ENCODE results near the gene TREH. TPM values are rescaled to one million over a fixed set of nuclear protein-coding genes. Genes with fewer than 3 reads are reported as not detected.

TREH gene
- total RNA-seq, 4 donors from 2014 or later, result not detected

DNA sequence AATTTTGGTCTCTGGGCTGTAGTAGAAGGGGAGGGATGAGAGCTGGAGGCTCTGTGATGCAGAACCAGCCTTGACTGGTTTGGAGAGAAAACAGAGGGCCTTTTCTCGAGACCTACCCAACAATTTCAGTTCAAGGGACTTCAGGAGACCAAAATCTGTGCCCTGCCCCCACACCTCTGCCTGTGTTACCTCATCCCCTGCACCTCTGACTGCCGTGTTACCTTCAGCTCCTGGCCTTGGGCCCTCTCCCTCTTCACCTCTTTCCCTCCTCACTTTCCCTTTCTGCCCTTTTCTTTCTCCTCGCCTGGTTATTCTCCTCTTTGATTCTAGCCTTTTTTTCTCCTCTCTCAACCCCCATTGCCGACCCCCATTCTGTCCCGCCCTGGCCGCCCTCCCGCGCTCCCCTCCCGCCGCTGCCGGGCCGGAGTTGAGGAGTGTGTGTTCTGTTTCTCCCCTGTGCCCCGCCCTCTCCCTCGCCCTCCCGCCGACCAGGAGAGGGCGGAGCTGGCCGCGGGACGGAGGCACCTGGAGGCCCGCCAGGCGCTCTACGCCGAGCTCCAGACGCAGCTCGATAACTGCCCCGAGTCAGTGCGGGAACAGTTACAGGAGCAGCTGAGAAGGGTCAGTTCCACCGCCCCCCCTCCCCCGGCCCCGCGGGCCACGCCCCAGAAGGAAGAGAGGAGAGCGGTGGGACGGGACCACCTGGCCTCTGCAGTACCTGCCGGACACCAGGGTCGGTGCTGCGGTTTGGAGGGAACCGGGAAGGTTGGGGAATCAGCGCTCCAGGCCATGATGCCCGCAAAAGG lies 44.8 kb downstream of the TREH start:
- intact Hi-C loops (cut with DNase I; ENCODE audit: low total_unique reads), result no loop called here
- peak overlapping the region; percentile 79 to 82 for H3K27ac ChIP-seq
- no peaks in the 10 kb centered on the region for H3K36me3 ChIP-seq
- no peaks in the 10 kb centered on the region for H3K27me3 ChIP-seq
- H3K4me3 ChIP-seq, result peak overlapping the region; percentile 4 to 18
- no peaks in the 10 kb centered on the region for H3K9me3 ChIP-seq
- peak; percentile 82 to 87 for DNase-seq
- TF ChIP-seq, protein P1, sequence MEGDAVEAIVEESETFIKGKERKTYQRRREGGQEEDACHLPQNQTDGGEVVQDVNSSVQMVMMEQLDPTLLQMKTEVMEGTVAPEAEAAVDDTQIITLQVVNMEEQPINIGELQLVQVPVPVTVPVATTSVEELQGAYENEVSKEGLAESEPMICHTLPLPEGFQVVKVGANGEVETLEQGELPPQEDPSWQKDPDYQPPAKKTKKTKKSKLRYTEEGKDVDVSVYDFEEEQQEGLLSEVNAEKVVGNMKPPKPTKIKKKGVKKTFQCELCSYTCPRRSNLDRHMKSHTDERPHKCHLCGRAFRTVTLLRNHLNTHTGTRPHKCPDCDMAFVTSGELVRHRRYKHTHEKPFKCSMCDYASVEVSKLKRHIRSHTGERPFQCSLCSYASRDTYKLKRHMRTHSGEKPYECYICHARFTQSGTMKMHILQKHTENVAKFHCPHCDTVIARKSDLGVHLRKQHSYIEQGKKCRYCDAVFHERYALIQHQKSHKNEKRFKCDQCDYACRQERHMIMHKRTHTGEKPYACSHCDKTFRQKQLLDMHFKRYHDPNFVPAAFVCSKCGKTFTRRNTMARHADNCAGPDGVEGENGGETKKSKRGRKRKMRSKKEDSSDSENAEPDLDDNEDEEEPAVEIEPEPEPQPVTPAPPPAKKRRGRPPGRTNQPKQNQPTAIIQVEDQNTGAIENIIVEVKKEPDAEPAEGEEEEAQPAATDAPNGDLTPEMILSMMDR (IDR thresholded peaks at IDR 0.05), result peak; percentile 17 to 38 (median 29)
- TF ChIP-seq POLR2A (IDR thresholded peaks at IDR 0.05), result peak in 1 of 2 donors; percentile 33
- H3K4me1 ChIP-seq, result peaks cover 0 to 4% of the 10 kb centered on the region in 2 donors

DNA sequence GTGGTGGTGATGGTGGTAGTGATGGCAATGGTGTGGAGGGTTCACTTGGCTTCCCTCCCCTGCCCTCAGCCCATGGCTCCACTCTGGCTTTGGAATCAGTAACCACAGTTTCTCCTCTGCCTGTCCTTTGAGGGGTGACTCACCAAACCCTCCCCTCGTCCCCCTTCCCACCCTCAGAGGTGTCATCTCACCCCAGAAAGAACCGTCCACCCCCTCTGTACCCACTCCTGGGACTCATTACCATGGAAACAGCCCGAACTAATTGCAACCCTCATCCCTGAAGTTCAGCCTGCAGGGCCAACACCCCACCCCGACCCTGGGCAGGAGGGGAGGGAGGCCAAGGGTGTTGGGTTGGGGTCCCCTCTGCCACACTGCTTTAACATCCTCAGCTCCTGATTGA lies 45.5 kb downstream of the TREH start:
- Histone ChIP-seq H3K4me3 (no peak overlapping the region), H3K27ac (peak overlapping the region; percentile 79 to 82), H3K4me1 (peaks cover 0 to 4% of the 10 kb centered on the region in 2 donors), H3K36me3 (no peaks in the 10 kb centered on the region), H3K9me3 (no peaks in the 10 kb centered on the region), H3K27me3 (no peaks in the 10 kb centered on the region)
- DNase-seq, result no peak
- TF ChIP-seq, protein P1 (IDR thresholded peaks at IDR 0.05), result no peak
- no peak for TF ChIP-seq POLR2A (IDR thresholded peaks at IDR 0.05)
- intact Hi-C loops (cut with DNase I; ENCODE audit: low total_unique reads), result no loop called here

DNA sequence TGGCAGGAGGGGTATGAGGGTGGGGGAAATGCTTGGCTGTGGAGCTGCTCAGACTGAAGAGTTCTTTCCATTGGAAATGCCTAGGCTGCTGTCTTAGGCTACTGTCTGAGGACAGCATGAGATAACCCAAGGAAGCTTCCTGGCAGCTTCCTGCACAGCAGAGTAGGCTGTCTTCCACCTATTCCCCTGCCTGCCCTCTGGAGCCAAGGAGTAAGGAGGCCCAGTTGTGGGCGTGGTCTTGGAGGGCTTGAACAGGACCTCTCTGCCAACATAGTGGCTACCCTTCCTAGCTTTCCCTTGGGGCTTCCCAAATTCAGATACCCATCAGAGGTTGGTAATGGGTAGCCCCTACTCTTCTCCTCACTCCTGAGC lies 46.1 kb downstream of the TREH start:
- no peaks in the 10 kb centered on the region for H3K36me3 ChIP-seq
- intact Hi-C loops (cut with DNase I; ENCODE audit: low total_unique reads), result no loop called here
- H3K9me3 ChIP-seq, result no peaks in the 10 kb centered on the region
- H3K4me3 ChIP-seq, result no peak overlapping the region
- H3K27ac ChIP-seq, result peak overlapping the region in 1 of 2 donors; percentile 79
- no peaks in the 10 kb centered on the region for H3K27me3 ChIP-seq
- DNase-seq, result no peak
- H3K4me1 ChIP-seq, result peaks cover 0 to 4% of the 10 kb centered on the region in 2 donors
- TF ChIP-seq, protein P1 (IDR thresholded peaks at IDR 0.05), result no peak
- no peak for TF ChIP-seq POLR2A (IDR thresholded peaks at IDR 0.05)

DNA sequence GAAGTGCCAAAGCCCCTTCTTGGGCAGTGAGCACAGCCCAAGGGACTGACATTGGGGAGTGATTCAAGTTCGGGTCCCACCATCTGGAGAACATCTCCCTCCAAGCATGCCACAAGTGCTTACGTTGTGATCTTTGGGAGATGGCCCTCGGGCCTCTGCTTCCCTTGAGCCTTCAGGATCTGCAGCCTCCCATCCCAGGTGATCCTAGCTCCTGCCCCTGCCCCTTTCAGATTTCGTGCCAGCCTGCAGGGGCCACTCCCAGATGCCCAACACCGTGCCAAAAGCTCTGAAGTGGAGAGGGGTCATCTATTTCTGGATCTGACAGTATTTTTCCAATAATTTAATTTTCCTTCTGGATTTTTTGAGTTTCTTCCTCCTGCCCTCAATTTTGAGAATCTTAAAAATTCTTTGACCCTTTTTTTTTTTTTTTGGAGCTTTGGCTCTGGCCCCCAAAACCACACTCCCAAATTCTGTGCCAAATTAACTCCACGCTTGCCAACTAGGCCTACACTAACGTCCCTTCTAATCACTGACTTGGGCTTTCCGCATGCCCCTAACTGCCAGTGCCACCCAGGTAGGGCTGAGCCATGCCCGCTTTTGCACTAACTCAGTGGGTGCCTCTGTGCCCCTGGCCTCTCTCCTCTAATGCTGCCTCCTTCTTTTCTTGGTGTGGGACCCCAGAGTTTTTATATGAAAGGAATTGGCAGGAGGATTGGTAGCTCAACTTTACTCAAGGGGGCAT lies 46.7 kb downstream of the TREH start:
- no peaks in the 10 kb centered on the region for H3K27me3 ChIP-seq
- H3K9me3 ChIP-seq, result no peaks in the 10 kb centered on the region
- TF ChIP-seq, protein P1 (IDR thresholded peaks at IDR 0.05), result no peak
- TF ChIP-seq POLR2A (IDR thresholded peaks at IDR 0.05), result no peak
- peak overlapping the region in 1 of 2 donors; percentile 79 for H3K27ac ChIP-seq
- H3K4me1 ChIP-seq, result peaks cover 0 to 4% of the 10 kb centered on the region in 2 donors
- H3K4me3 ChIP-seq, result no peak overlapping the region
- no peak for DNase-seq
- no peaks in the 10 kb centered on the region for H3K36me3 ChIP-seq
- intact Hi-C loops (cut with DNase I; ENCODE audit: low total_unique reads), result no loop called here

Data from uterus (tissue), 4 donors.